Esophagus muscularis mucosa (tissue), 4 donors: ENCODE results near the gene SDK1. TPM values are rescaled to one million over a fixed set of nuclear protein-coding genes. Genes with fewer than 3 reads are reported as not detected.

ENCODE experiments used
- DNase-seq: peaks from one replicate; pipeline ENCODE4 v3.0.0-alpha.2; 2017; ENCODE audit errors: extremely low spot score
- H3K27ac ChIP-seq, 4 donors: fragments of 200-600 bp; sonication (generic); replicated peaks in 1 of 4; 1 replicate in 3 of 4; 2 replicates in 1 of 4; pipeline ENCODE4 v1.5.1; 2016 to 2019; ENCODE audit warnings: mild to moderate bottlenecking in 1 of 4
- H3K27me3 ChIP-seq, 4 donors: fragments of 200-600 bp; sonication (generic); one replicate each; pipeline versions ENCODE4 v1.5.1 to v1.6.0; 2016 to 2019
- H3K36me3 ChIP-seq, 4 donors: fragments of 200-600 bp; sonication (generic); one replicate each; pipeline ENCODE4 v1.5.1; 2016 to 2019
- H3K4me1 ChIP-seq, 4 donors: fragments of 200-600 bp; sonication (generic); one replicate each; pipeline ENCODE4 v1.5.1; 2016 to 2019
- H3K4me3 ChIP-seq, 4 donors: fragments of 200-600 bp; sonication (generic); 1 replicate in 2 of 4; 2 replicates in 2 of 4; pipeline ENCODE4 v1.5.1; 2016 to 2019; ENCODE audit warnings: mild to moderate bottlenecking in 4 of 4, moderate library complexity in 1 of 4
- H3K9me3 ChIP-seq, 4 donors: fragments of 200-600 bp; sonication (generic); 1 replicate in 3 of 4; 2 replicates in 1 of 4; pipeline ENCODE4 v1.5.1; 2016 to 2019
- CTCF ChIP-seq, 3 experiments: fragments of 200-600 bp in 2 of 3; fragments of 450-650 bp in 1 of 3; sonication (generic) in 2 of 3; IDR thresholded peaks; one replicate each; pipeline ENCODE4 v1.5.1; 2017 to 2019; ENCODE audit warnings: antibody characterized with exemption in 3 of 3, mild to moderate bottlenecking in 2 of 3, moderate library complexity in 1 of 3
- EP300 ChIP-seq: sonication (generic); formaldehyde crosslinking; IDR thresholded peaks from one replicate; pipeline ENCODE4 v1.6.1; 2017; ENCODE audit warnings: antibody characterized with exemption
- POLR2A ChIP-seq: fragments of 450-650 bp; IDR thresholded peaks from one replicate; pipeline ENCODE4 v1.6.1; 2017; ENCODE audit warnings: antibody characterized with exemption, moderate library complexity, mild to moderate bottlenecking, low read depth
- POLR2AphosphoS5 ChIP-seq, 2 donors: sonication (generic); formaldehyde crosslinking; IDR thresholded peaks; one replicate each; pipeline ENCODE4 v1.6.1; 2017; ENCODE audit warnings: antibody characterized with exemption in 2 of 2
- WGBS: methylation state at CpG from one replicate; pipeline ENCODE4 v1.1.5; 2018; 5-methylcytosine and 5-hydroxymethylcytosine counted together
- intact Hi-C: fragments of 100-400 bp; cut with DNase I; formaldehyde crosslinking; loops from one replicate; pipeline ENCODE4 v1.15.1; 2023
- total RNA-seq, 4 donors: library from RNA; depleted of rRNA; stranded (reverse); fragments of >200 nt; gene quantifications; one replicate each; pipeline versions ENCODE4 v1.1.0 to v1.2.1, GENCODE V29; 2016

SDK1 gene
- total RNA-seq, 4 donors from 2014 or later = 7.8 to 18.6 (median 12.0) TPM

DNA sequence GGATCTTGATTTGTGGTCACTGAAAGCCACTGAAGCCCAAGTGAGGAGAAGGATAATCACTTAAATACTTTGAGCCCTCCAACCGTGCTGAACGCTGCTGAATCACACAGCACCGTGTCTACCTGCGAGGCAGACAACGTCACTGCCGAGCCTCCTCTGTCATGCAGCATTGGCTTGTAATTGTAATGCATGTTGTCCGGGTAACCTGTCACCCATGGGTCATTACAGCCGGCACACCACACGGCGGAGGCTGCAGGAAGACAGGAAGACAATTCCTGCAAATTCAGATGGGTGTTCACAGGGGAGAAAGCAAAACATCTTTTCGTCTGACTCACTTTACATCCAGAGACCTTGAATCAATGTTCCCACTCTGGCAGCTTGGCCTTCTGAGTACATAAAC lies 835.0 kb downstream of the SDK1 start:
- no peaks in the 10 kb centered on the region for H3K9me3 ChIP-seq
- H3K4me1 ChIP-seq = no peaks in the 10 kb centered on the region
- H3K4me3 ChIP-seq = no peak overlapping the region
- H3K27ac ChIP-seq = no peak overlapping the region
- no peaks in the 10 kb centered on the region for H3K27me3 ChIP-seq
- no peaks in the 10 kb centered on the region for H3K36me3 ChIP-seq
- no peak for DNase-seq
- TF ChIP-seq POLR2AphosphoS5 (IDR thresholded peaks at IDR 0.05) = no peak
- intact Hi-C loops = no loop called here
- 84% methylated on average over 11 of the region's 11 CpGs for WGBS

DNA sequence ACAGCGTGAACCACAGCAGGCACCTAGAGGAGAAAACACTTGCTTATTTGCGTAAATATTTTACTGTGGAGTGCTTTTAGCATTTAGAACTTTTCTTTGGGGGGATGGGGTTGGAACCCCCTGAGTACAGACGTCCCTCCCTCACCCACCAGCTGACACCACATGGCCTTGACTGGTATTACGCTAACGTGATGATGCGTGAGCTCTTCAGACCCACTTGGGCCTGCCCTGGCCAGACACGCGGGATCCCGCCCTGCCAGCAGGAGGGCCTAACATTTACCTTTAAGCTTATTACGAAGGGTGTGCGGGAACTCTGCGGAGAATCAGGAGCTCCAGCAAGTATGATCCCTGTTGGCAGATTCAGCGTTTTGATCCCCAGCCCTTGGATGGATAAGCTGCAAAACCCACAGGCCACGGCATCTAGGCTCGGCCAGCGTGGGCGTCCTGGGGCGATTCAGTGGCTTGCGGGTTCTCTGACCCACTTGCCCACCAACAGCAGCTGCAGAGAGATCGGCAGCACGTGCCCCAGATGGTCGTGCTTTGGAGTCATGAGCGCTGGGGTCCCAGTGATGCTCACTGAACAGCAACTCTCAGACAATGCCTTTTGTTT lies 835.6 kb downstream of the SDK1 start:
- H3K4me3 ChIP-seq = no peak overlapping the region
- no peak for DNase-seq
- H3K27me3 ChIP-seq = no peaks in the 10 kb centered on the region
- H3K27ac ChIP-seq = no peak overlapping the region
- H3K9me3 ChIP-seq = no peaks in the 10 kb centered on the region
- intact Hi-C loops = no loop called here
- WGBS = 94% methylated on average over 20 of the region's 23 CpGs
- no peaks in the 10 kb centered on the region for H3K4me1 ChIP-seq
- TF ChIP-seq POLR2AphosphoS5 (IDR thresholded peaks at IDR 0.05) (no peak), CTCF (IDR thresholded peaks at IDR 0.05) (no peak), EP300 (no peak), POLR2A (no peak)
- no peaks in the 10 kb centered on the region for H3K36me3 ChIP-seq

GRCh38 chr7:4137552-4137951 lies 836.5 kb downstream of the SDK1 start:
- Histone ChIP-seq H3K27ac (no peak overlapping the region), H3K36me3 (no peaks in the 10 kb centered on the region), H3K27me3 (peaks cover 0 to 2% (median 0%) of the 10 kb centered on the region in 4 donors), H3K4me3 (no peak overlapping the region), H3K9me3 (no peaks in the 10 kb centered on the region), H3K4me1 (no peaks in the 10 kb centered on the region)
- DNase-seq = no peak
- intact Hi-C loops = no loop called here
- WGBS = 95% methylated on average over 14 of the region's 14 CpGs
- TF ChIP-seq CTCF (IDR thresholded peaks at IDR 0.05) = no peak
- no peak for TF ChIP-seq EP300
- no peak for TF ChIP-seq POLR2A
- TF ChIP-seq POLR2AphosphoS5 (IDR thresholded peaks at IDR 0.05) = no peak

DNA sequence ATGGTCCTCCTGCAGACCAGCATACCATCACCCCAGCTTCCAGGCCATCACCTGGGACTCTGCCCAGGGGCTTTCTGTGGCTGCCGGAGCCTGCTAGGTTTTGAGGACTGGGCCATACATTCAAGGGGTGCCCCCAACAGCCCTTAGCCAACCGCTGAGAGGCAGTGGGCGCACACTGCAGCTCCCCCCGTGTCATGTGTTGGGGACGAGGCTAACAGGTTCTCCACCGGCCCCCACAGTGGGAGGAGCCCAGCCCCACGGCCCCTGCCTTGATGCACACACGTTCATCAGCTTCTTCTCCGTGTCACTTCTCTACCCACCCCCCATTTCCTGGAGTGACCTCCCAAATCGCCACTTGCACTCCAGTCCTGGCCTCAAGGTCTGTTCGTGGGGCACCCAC lies 837.8 kb downstream of the SDK1 start:
- no peaks in the 10 kb centered on the region for H3K9me3 ChIP-seq
- no peak overlapping the region for H3K27ac ChIP-seq
- WGBS = 93% methylated on average over 11 of the region's 11 CpGs
- H3K4me3 ChIP-seq = no peak overlapping the region
- DNase-seq = no peak
- H3K4me1 ChIP-seq = peaks cover 0 to 5% (median under 1%) of the 10 kb centered on the region in 4 donors
- intact Hi-C loops = no loop called here
- TF ChIP-seq POLR2A (no peak), POLR2AphosphoS5 (IDR thresholded peaks at IDR 0.05) (no peak), CTCF (IDR thresholded peaks at IDR 0.05) (no peak), EP300 (no peak)
- peaks cover 0 to 15% (median 0%) of the 10 kb centered on the region in 4 donors for H3K27me3 ChIP-seq
- no peaks in the 10 kb centered on the region for H3K36me3 ChIP-seq

DNA sequence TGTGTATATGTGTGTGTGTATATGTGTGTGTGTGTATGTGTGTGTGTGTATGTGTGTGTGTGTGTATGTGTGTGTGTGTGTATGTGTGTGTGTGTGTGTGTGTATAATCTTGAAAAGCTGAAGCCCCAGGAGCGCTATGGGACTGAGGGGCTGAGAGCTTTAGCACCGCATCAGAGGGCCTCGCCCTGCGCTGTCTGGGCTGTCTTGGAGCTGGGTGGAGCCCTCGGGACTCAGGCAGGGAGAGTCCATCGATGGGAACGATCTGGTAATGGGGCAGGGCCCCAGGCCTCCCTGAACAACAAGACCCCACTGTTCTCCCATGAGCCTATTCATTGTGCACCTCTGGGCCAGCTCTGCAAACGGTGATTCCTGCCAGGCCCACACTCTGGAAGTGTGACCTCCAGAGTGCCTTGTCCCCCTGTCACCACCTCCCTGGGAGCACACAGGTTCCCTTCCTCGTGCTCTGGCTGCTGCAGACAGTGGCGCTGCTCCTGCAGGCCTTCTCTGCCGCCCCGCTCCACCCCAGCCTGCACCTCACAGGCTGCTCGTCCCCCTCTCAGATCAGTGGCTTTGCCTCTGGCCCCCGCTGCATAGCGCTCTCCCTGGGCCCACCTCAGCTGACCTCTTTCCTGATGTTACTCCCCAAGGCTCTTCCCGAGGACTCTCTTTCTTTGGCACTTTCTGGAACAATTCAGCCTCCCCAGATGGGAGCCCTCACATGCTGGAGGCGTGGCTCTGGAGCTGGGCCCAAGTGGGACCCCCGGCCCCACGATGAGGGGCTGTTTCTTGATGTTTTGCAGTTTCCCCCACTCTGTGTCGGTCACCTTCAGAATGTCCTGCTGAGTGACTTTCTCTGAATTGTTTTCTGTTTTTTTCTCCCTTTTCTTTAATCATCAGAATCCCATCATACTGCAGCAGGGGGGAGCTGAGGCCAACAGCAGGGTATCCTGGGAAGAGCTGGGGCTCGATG lies 838.9 kb downstream of the SDK1 start:
- peaks cover 0 to 15% (median 11%) of the 10 kb centered on the region in 4 donors for H3K4me1 ChIP-seq
- peaks cover 0 to 26% (median 3%) of the 10 kb centered on the region in 4 donors for H3K27me3 ChIP-seq
- WGBS = 83% methylated on average over 20 of the region's 21 CpGs
- H3K27ac ChIP-seq = no peak overlapping the region
- DNase-seq = no peak
- TF ChIP-seq POLR2A (no peak), CTCF (IDR thresholded peaks at IDR 0.05) (no peak), EP300 (no peak), POLR2AphosphoS5 (IDR thresholded peaks at IDR 0.05) (no peak)
- no peaks in the 10 kb centered on the region for H3K36me3 ChIP-seq
- no peak overlapping the region for H3K4me3 ChIP-seq
- intact Hi-C loops = no loop called here
- no peaks in the 10 kb centered on the region for H3K9me3 ChIP-seq
